HuH-7.5 (cell line): Measurements from ENCODE around the gene LEKR1.
"Not testable (repeated sequence)": the region's sequence is repeated elsewhere in the genome, so short reads cannot be mapped to it uniquely, and the experiment has no call there.

Source experiments
- DNase-seq: peaks from one replicate; pipeline ENCODE4 v3.0.0; 2011; ENCODE audit warnings: low spot score

LEKR1 gene

DNA sequence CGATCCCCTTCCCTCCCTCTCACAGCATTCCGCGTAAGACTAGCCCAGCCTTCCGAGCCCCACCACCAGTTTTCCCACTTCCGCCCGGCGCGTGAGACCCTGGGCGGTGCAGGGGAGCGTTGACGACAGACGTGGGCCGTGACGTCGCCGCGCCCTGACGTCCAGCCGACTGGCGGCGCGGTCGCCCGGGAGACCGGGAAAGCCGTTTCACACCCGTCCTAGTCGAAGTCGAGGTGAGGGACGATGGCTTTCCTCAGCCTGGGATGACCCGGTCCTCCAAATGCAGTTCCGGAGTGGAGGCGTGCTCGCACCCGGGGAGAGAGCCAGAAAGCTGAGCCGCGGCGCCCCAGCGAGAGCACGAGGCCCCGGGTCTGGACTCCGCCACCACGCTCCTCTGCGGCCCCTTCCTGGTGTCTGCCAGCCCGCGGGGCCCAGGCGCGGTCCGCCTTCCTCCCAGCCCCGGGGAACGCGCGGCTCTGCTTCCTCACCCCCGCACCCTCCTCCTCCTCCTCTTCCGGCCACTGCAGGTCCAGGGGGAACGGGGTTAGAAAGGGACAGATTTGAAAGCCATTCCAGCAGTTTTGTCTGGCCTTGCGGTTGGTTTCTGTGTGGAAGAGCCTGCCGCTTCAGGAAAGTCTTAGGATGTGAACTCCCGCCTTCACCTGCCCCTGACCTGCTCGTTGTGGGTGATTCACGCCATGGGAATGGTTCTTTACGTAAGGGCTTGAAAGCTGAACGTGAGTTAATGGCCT is at the start of gene LEKR1:
Gene LEKR1 (plus strand): TSS at position 210 of the 752 bp plus-strand sequence. CDS start 2,977 bp downstream, outside the sequence.
- DNase-seq = peak; percentile 83

DNA sequence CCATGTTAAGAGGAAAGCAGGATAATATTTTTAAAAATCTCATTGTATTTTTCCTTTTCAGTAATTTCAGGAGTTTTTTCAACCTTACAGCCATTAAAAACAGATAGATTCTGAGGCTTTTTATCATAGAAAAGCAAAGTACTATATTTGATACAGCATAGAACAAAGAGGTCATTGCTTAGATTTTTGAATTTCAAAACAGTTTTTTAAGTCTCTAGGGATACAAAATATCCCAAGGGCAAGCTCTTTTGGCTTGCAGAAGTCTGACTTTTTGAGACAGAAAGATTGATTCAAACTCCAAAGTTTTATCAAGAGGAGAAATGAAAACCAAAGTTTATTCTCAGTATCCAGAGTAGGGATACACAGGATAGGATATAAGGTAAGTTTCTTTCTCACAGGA is 49.3 kb upstream of the LEKR1 start:
- no peak for DNase-seq

DNA sequence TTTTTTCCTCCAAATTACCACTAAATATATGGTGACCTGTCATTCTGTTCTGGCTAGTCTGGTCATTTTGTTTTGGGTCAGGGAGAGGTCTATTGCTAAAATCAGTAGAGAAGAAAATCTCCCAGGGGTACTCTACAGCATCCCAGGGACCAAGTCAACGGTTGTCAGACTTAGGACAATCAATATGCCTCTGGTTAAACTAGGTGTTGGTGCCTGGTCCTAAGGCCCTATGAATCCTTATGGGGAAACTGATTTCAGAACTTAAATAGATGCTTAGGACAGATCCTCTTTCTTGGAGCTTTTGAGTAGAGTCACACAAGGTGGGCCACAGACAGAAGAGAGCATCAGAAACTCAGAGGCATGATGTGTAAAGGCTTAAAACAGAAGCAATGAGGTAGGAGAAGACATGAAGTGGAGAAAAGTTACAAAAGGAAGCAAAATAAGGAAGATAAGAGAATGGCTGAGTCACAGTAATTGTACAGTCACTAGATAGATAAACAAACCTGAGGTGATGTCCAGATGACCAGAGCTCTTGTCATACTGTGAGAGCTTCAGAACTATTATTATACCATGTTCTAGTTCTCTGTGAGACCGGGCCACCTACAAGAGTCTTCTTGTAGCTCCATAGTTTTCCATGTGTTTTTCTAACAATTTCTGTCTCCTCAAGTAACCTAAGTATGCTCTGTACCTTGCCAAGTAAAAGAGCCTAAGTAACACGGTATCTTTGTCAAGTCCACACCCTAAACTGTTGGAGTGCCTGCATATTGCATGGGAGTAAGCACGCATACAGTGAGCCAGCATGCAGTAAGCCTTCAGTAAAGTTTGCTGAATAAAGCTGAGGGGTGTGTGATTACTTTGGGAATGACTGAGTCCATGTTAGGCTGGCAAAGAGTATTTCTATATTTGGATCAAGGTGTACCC is 44.6 kb upstream of the LEKR1 start:
- DNase-seq = no peak

DNA sequence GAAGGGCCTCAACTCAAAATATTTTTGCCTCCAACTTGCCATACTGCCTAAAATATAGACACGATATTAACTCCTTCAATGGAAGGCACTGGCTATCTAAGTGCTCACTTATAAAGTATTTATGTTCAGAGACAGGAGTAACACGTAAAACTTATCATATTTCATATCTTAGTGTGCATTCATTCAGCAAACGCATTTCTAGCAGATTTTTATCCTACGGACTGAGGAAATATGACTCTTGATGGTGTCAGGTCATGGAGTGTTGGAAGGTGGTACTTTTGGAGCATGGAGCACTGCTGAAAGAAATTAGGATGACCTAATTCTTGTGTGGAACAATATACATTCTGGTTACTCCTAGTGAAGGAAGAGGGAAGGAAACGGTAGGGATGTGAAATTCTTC is 43.8 kb upstream of the LEKR1 start:
- DNase-seq = no peak

DNA sequence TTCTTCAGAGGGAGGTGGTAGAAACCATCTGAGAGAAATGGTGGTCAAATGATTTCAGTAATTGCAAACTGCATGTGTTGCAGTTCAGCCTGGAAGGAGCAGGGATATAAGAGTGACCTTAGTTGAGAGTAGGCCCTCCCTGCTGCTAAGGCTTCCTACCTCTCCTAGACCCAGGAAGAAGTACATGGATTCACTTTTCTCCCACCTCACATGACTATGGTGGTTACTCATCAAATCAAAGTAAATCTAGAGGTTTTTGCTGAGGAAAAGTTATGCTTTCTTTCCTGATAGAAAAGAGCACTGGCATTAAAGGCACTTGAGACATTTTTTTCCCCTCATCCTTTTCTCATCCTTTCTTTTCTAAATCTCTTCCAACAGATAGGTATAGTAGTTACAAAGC is 43.2 kb upstream of the LEKR1 start:
- no peak for DNase-seq

DNA sequence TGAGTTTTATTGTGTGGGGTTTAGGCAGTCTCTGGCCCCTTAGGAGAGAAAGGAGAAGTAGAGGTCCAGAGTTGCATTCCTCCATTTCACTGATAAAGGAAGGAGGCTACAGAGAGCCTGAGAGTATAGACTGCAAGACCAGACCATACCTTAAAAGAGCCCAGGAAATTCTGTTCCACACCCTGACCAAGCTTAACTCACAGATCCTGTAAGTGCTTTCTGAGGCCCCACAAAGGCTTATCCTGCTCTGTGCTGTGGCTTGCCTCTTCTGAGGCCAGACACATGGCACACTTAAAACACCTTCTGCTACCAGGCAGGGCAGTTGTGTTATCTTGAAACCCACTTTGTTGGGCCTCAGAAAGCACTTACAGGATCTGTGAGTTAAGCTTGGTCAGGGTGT is 39.2 kb upstream of the LEKR1 start:
- DNase-seq = no peak

DNA sequence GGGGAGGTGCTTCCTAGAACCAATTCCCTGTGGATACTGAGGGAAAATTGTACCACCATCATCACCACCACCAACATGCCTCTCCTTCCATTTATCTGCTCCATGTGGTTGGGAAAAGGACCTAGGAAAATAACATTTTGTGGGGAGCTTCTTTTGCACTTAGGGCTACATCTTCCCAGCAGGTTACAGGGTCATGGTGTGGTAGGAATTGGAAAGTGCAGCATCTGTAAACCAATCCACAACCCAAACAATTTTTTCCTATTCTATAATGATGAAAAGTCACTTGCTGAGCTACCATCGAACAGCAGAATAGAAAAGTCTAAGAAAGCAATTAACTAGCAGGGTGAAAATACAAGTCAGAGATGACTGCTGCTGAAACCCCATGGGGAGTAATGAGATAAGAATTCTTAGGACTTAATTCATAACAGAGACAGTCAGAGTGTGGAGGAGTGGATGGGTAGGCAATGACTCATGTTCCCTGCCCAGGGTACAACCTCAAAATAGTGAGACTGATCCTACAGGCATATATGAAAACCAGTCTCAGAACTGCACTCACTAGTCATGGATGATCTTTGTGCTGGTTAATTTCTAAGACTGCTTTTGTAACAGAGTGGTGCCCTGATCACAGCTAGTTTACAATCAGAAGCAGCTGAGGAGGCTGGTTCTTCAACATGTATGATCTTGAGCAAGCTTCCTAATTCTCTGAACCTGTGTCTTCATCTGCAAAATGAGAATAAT is 38.1 kb upstream of the LEKR1 start:
- no peak for DNase-seq

DNA sequence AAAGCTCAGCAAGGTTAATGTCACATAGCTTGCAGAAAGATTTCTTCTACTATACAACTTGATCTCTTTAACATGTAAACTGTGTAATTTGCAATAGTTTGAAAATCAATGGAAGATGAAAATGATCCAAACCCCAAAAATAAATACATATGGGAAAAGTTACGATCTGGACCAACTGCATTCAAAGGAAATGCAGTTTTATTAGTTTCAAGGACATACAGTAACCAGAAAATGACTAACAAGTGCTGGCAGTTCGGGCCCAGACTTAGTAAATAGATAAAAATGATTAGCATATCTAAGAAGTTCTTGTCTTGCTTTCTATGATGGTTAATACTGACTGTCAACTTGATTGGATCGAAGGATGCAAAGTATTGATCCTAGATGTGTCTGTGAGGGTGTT is 37.3 kb upstream of the LEKR1 start:
- DNase-seq = no peak

DNA sequence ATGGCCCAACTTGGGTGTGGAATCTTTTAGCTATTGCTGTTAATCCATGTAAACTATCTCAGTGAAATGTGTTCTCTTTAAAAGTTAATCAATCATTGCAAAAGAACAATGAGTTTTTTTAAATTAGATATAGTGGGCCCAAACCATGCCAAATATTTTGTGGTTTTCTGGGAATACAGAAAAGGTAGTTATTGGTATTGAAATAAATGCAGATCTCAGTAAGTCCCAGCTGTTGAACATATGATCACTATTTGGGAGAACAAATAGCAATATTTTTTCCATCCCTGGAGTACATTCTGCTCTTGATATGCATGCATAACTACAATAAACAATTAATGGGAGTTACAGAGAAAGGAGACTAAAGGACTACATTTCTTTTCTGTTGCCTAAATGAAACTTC is 36.0 kb upstream of the LEKR1 start:
- no peak for DNase-seq

DNA sequence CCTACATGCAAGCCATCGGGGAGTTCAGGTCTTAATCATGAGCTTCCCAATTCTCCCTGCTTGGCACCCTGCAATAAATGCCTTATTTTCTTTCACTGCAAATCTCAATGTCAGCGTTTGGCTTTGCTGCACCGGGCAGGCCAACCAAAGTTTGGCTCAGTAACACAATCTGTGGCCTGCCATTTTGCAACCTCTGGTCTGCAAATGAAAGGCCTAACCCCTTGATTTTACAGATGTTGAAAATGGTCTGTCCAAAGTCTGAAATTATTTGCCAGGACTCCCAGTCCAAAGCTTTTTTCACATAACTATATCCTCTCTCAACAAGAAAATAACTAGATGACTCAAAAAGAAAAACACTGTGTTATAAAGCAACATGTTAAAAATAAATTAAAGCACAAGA is 34.0 kb upstream of the LEKR1 start:
- no peak for DNase-seq

DNA sequence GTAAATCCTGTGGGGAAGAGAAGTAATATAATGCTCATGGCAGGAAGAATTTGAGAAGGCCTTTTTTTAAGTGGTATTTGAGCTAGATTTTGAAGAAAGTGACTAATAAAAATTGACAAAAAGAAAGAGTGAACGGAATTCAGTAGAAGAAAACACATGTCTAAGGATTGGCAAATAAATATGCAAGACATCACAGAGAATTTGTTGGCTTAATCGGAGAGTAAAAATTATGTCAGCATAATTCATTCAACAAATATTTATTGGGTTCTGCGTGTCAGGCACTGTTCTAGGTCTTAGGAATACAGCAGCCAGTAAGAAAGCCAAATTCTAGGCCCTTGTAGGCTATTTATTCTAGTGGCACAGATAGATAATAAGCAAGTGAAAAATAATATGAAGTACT is 33.6 kb upstream of the LEKR1 start:
- DNase-seq = no peak

DNA sequence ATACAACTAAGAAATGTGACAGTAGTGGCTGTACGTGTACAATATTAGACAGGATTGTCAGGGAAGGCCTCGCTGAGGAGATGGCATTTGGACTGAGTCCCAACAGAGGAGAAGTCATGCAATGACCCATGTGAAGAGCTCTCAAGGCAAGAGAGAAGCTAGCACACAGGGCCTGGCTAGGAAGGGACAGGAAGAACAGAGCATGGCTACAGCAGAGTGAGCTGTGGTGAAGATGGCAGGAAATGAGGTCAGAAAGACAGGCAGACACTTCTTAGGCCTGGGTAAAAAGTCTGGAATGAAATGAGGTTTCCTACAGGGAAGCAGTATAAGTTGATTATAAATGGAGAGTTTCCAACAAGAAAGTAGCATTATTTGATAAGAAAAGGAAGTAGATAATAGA is 33.2 kb upstream of the LEKR1 start:
- no peak for DNase-seq

DNA sequence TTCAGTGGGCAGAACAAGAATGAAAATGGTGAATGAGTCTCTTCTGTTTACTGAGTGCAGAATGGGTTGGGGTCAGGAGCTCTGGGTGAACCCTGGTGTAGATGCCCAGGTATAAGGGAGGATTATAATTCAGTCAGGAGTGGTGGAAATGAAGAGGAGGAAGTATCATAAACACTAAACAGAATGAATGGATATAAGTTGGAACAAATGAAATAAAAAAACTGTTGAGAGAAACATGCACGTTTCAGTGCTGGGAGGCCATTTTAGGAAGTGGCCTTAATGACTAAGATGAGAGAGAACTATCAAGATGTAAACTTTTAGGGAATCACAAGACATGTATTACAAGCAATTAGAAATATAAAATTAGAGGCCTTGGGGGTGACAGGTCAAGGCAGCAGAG is 32.8 kb upstream of the LEKR1 start:
- DNase-seq = no peak

DNA sequence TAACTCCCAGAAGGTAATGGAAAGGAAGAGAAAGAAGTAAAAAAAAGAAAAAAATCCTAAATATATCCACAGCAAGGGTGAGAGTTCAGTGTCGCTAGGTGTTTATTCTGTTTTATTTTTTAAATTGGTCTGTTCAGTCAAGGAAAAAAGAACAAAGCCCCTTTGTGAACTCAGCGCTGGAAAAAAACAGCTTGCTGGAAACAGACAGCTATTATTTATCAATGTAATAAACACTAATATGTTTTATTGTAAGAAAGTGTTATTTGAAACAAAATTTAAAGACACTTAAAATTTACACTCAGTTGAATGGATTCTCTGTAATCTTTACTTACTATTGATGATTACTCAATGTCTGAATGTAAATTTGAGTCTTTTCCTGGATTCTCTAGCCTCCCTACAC is 32.3 kb upstream of the LEKR1 start:
- DNase-seq = no peak

DNA sequence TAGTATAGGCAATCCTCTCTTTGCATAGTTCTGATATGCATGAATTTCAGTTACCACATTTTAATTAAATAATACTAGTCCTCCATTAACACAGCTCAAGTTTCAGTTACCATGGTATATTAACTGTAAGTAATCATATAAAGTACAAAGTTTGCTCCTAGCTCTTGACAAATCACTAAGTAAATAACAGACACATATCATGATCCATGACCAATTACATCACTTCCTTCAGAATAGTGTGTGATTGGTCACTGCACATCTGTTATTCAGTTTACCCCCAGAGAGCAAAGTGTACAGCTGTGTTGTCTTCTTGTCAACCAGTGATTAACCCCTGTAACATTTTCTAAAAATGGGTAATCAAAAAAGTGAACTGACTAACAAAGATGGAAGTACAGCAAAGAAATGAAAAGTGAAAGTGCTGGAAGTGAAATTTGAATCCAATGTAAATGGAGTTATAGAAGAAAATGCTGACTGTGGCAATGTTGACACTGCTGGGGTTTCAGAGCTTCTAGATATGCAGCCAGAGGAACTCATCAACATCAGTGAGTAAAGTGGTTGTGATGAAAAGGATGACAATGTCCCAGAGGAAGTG is 30.2 kb upstream of the LEKR1 start:
- no peak for DNase-seq

DNA sequence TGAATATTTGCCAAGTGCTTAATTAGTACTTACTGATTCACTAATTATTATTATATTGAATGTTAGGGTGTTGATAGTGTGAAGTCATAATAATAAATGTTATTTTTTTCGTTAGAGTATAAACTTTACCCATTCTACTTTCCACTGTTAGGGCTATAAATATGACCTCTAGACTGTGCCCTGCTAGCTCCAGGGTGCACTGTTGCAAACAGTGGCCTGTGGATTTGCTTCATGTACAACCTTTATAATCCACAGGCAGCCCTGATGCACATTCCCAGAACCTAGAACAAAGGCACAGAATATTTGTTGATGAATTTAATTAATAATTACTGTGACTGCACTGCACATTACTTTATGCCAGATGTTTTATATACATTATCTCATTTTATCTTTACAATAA is 28.8 kb upstream of the LEKR1 start:
- no peak for DNase-seq

DNA sequence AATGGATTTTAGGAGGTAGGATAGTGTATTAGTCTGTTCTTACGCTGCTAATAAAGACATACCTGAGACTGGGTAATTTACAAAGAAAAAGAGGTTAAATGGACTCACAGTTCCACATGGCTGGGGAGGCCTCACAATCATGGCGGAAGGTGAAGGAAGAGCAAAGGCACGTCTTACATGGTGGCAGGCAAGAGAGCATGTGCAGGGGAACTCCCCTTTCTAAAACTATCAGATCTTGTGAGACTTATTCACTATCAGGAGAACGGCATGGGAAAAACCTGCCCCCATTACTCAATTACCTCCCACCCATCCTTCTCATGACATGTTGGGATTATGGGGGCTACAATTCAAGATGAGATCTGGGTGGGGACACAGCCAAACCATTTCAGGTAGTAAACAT is 25.9 kb upstream of the LEKR1 start:
- DNase-seq = not testable (repeated sequence)

DNA sequence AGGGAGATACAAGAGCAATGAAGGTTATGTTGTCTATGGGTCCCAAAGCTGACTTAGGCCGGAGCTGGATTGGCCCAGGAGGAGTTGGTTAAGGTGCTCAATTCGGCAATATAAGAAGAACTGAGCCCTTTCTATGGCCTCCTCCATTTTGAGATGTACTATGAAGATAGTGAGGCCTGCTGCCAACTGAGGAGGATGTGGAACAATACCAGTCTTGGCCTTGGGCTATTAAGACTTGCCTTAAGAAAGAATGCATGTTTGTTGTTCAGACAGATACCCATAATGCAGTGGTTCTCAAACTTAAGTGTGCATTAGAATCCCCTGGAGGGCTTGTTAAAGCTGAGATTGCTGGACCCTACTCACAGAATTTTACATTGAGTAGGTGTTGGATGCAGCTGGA is 24.4 kb upstream of the LEKR1 start:
- DNase-seq = no peak

DNA sequence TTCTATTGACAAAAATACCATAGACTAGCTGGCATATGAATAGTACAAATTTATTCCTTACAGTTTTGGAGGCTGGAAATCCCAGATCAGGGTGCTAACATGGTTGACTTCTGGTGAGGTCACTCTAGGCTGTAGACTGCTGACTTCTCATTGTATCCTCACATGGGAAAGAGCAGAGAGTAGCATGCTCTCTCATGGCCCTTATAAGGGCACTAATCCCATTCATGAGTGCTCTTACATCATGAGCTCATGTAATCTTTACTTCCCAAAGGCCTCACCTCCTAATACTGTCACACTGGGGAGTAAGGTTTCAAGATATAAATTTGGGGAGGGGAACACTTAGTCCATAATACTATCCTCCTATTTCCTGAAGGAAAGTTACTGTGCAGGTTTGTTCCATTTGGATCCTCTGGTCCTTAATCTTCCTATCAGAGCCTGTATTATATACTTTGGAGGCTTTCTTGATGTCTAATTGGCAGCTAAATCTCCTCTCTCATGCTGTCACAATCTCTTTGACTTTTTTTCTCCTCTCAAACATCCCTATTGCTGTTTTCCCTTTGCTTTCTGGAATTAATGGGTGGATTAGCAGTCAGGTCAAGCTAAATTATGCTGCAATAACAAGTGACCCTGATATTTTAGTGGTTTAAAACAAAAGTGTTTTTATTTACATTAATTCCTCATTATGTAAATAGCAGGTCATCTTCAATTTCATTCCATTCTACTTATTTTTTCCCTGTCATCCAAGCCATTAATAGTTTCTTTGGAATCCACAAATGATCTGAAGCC is 23.1 kb upstream of the LEKR1 start:
- DNase-seq = no peak

DNA sequence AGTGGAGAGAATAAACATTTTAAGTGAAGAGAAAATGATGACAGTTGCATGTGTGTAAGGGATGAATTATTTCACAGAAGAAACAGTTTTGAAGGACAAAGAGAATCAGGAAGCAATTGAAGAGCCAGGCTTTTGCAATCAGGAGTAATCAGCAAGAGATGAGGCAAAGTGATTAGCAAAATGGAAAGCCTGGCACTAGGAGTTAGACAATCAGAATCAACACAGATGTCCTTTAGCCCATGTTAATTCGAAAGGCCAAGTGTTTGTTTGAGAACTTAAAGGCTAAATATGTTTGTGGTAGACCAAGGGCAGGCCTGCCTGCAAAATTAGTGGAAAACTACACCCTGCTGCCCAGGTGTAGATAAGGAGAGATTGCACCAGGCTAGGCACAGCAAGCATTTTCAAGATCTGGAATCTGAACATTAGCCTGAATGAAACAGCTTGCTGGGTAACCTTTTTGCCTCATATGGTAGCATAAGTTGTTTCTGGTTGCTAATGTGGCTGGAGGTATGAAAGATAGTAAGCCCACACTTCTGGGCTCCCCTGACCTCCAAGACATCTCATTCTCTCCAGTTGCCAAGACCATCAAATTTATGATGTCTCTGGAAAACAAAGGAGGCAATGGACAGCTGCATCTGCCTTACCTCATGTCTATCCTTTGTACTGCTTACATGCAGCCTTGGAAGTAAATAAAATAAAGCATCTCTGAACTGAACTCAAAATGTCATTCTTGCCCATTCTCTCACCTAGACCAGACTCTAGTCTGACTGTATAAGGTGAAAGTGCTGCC is 22.0 kb upstream of the LEKR1 start:
- DNase-seq = no peak

DNA sequence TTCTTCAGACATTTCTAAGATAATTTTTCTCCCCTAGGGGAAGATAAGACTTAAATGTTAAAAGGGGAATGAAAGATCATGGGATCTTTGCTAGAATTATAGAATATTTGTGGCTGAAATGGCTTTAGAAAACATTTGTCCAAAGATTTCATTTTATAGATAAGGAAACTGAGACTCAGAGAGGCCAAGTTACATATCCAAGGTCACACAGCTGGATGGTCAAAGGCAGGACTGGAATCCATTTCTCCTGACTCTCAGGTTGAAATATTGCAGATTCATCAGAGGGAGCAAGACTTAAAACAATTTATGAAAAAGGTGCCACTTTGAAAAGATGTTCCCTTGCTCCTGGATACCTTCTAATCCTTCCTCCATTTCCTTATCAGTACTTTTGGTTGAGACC is 19.5 kb upstream of the LEKR1 start:
- DNase-seq = no peak
